Activated CD8-positive, alpha-beta T cell treated with anti-CD3 and anti-CD28 coated beads for 36 hours (primary cell): Measurements from ENCODE around the gene TMEM151B. TPM values are rescaled to one million over a fixed set of nuclear protein-coding genes. Genes with fewer than 3 reads are reported as not detected.

Source experiments
- ATAC-seq: fragments of 200-7000 bp; cut with Tn5 transposase; one replicate; pipeline ENCODE4 v1.10.0; 2021; ENCODE audit warnings: mild to moderate bottlenecking, moderate library complexity
- CTCF ChIA-PET: fragments of 350-600 bp; sonication (Branson Sonifier 250); formaldehyde crosslinking; loops from one replicate; lab custom pipeline; 2021; ENCODE audit warnings: antibody characterized with exemption; lab: Charles Lee
- POLR2A ChIA-PET: fragments of 350-600 bp; sonication (Branson Sonifier 250); formaldehyde crosslinking; loops from one replicate; lab custom pipeline; 2021; ENCODE audit warnings: antibody characterized with exemption; lab: Charles Lee
- DNase-seq: peaks from one replicate; pipeline ENCODE4 v3.0.0-alpha.2; 2020
- H3K27ac Mint-ChIP-seq: one replicate; pipeline ENCODE4 v1.8.0; 2021; ENCODE audit warnings: mild to moderate bottlenecking, mixed read lengths
- H3K27me3 Mint-ChIP-seq: one replicate; pipeline ENCODE4 v1.8.0; 2021; ENCODE audit warnings: mixed read lengths
- H3K36me3 Mint-ChIP-seq: one replicate; pipeline ENCODE4 v1.8.0; 2021; ENCODE audit warnings: low read depth, mixed read lengths
- H3K4me1 Mint-ChIP-seq: one replicate; pipeline ENCODE4 v1.8.0; 2021; ENCODE audit warnings: low read depth, mixed read lengths
- H3K4me3 Mint-ChIP-seq: one replicate; pipeline ENCODE4 v1.8.0; 2021; ENCODE audit warnings: mild to moderate bottlenecking, moderate library complexity, mixed read lengths
- H3K9me3 Mint-ChIP-seq: one replicate; pipeline ENCODE4 v1.8.0; 2021; ENCODE audit warnings: mixed read lengths
- CTCF ChIP-seq: fragments of 200-600 bp; IDR thresholded peaks from one replicate; pipeline ENCODE4 v1.8.0; 2022; ENCODE audit warnings: antibody characterized with exemption, mild to moderate bottlenecking
- intact Hi-C: fragments of 100-400 bp; cut with micrococcal nuclease; formaldehyde crosslinking; loops from one replicate; pipeline ENCODE4 v1.10.0; 2022
- total RNA-seq, 2 experiments: library from RNA; stranded (reverse); gene quantifications; one replicate each; pipeline ENCODE4 v1.2.3, GENCODE V29; 2021

The TMEM151B gene
- total RNA-seq, 2 experiments from 2014 or later: 0.05 TPM; not detected in 1

GRCh38 chr6:44257753-44258324 is 12.4 kb upstream of the TMEM151B start:
- Mint-ChIP-seq H3K4me3 (peak overlapping the region; percentile 71), H3K27me3 (no peaks in the 10 kb centered on the region), H3K4me1 (peaks cover 69% of the 10 kb centered on the region), H3K27ac (peak overlapping the region; percentile 85), H3K9me3 (no peaks in the 10 kb centered on the region), H3K36me3 (peaks cover 37% of the 10 kb centered on the region)
- ATAC-seq (peak; percentile 3), DNase-seq (no peak)
- ChIA-PET POLR2A (interaction anchor here (1.6 to 17.2 kb wide), 4 partner anchors 12 to 81 kb away, joined by 5 to 486 read pairs (median 7); partner anchors contain the start of gene HSP90AB1), CTCF (interaction anchor here (1.0 to 3.8 kb wide), 7 partner anchors 10 to 86 kb away, joined by 3 to 47 read pairs (median 9); partner anchors contain the start of gene HSP90AB1)
- TF ChIP-seq CTCF: no peak
- intact Hi-C loops: no loop called here

GRCh38 chr6:44258325-44258863 is 11.9 kb upstream of the TMEM151B start:
- CTCF ChIA-PET: interaction anchor here (1.0 to 3.8 kb wide), 2 partner anchors 13 to 86 kb away, joined by 4 to 47 read pairs; partner anchors contain the start of gene HSP90AB1
- ATAC-seq (no peak), DNase-seq (no peak)
- POLR2A ChIA-PET: interaction anchor here (1.6 to 17.2 kb wide), 2 partner anchors 13 to 82 kb away, joined by 5 to 486 read pairs; partner anchors contain the start of gene HSP90AB1
- peaks cover 70% of the 10 kb centered on the region for H3K4me1 Mint-ChIP-seq
- peak overlapping the region; percentile 71 for H3K4me3 Mint-ChIP-seq
- no peaks in the 10 kb centered on the region for H3K27me3 Mint-ChIP-seq
- H3K27ac Mint-ChIP-seq: peak overlapping the region; percentile 85
- peaks cover 37% of the 10 kb centered on the region for H3K36me3 Mint-ChIP-seq
- intact Hi-C loops: no loop called here
- H3K9me3 Mint-ChIP-seq: no peaks in the 10 kb centered on the region
- no peak for TF ChIP-seq CTCF

- no peak for ATAC-seq
- TF ChIP-seq CTCF: no peak
- POLR2A ChIA-PET: interaction anchor here (17.2 kb wide), 1 partner anchor 14 kb away, joined by 486 read pairs; the partner anchor contains the start of gene HSP90AB1
- H3K27ac Mint-ChIP-seq: peak overlapping the region; percentile 85
- peaks cover 37% of the 10 kb centered on the region for H3K36me3 Mint-ChIP-seq
- peaks cover 67% of the 10 kb centered on the region for H3K4me1 Mint-ChIP-seq
- CTCF ChIA-PET: interaction anchor here (1.0 to 3.8 kb wide), 2 partner anchors 13 to 86 kb away, joined by 4 to 47 read pairs; partner anchors contain the start of gene HSP90AB1
- H3K27me3 Mint-ChIP-seq: no peaks in the 10 kb centered on the region
- intact Hi-C loops: no loop called here
- no peak for DNase-seq
- no peak overlapping the region for H3K4me3 Mint-ChIP-seq
- no peaks in the 10 kb centered on the region for H3K9me3 Mint-ChIP-seq
Measured at GRCh38 chr6:44258921-44259320, 11.3 kb upstream of the TMEM151B start.

GRCh38 chr6:44260011-44260410 is 10.2 kb upstream of the TMEM151B start:
- no peak for DNase-seq
- ATAC-seq: no peak
- H3K27me3 Mint-ChIP-seq: no peaks in the 10 kb centered on the region
- peaks cover 44% of the 10 kb centered on the region for H3K36me3 Mint-ChIP-seq
- H3K9me3 Mint-ChIP-seq: no peaks in the 10 kb centered on the region
- no peak overlapping the region for H3K27ac Mint-ChIP-seq
- intact Hi-C loops: no loop called here
- CTCF ChIA-PET: no interaction called here
- no peak overlapping the region for H3K4me3 Mint-ChIP-seq
- TF ChIP-seq CTCF: no peak
- peaks cover 58% of the 10 kb centered on the region for H3K4me1 Mint-ChIP-seq
- POLR2A ChIA-PET: interaction anchor here (17.2 kb wide), 1 partner anchor 15 kb away, joined by 486 read pairs; the partner anchor contains the start of gene HSP90AB1
